Measurements from ENCODE around the gene UQCR10. TPM values are rescaled to one million over a fixed set of nuclear protein-coding genes. Genes with fewer than 3 reads are reported as not detected.
A peak's percentile ranks its signal among the peaks of the same experiment; 100 is the strongest.

UQCR10 gene
- total RNA-seq, 1 donor from 2014 or later, result 48.7 TPM

- H3K79me2 ChIP-seq (ENCODE audit: low read depth), result no peaks in the 10 kb centered on the region
- Mint-ChIP-seq H3K27ac (no peak within 1 kb of the TSS), H3K36me3 (no peaks in the 10 kb centered on the region), H3K4me1 (peaks cover 10% of the 10 kb centered on the region), H3K27me3 (ENCODE audit: insufficient read depth, low read depth) (peaks cover 50% of the 10 kb centered on the region), H3K9me3 (peaks cover 2% of the 10 kb centered on the region), H3K4me3 (peak within 1 kb of the TSS; percentile 68)
- peak within 1 kb of the TSS; percentile 79 for H3K4me2 ChIP-seq
- no peaks in the 10 kb centered on the region for H3F3A ChIP-seq (ENCODE audit: low read depth)
- H3K9me3 ChIP-seq (ENCODE audit: low read depth), result no peaks in the 10 kb centered on the region
- H3K4me1 ChIP-seq, result peaks cover 3% of the 10 kb centered on the region
- H3K36me3 ChIP-seq, result no peaks in the 10 kb centered on the region
- no peak within 1 kb of the TSS for H3K9ac ChIP-seq
- TF ChIP-seq EZH2phosphoT487 (IDR thresholded peaks at IDR 0.05) (peak; percentile 37), EZH2 (IDR thresholded peaks at IDR 0.05) (peak; percentile 51), CTCF (IDR thresholded peaks at IDR 0.05) (no peak)
- H2AFZ ChIP-seq (replicated peaks), result no peak within 1 kb of the TSS
- peaks cover 66% of the 10 kb centered on the region for H3K27me3 ChIP-seq
- DNase-seq (ENCODE audit: low spot score), result peak; percentile 70
- H3K27ac ChIP-seq, result no peak within 1 kb of the TSS
- peaks cover 44% of the 10 kb centered on the region for H4K20me1 ChIP-seq (ENCODE audit: low read depth)
- H3K4me3 ChIP-seq, result peak within 1 kb of the TSS; percentile 39
These were observed 47.1 kb upstream of the UQCR10 start, which contains the start of gene CABP7 for GRCh38 chr22:29719899-29720645. Gene CABP7, plus strand, starts transcription at chr22:29720003. Its CDS starts 422 bp downstream, at chr22:29720425.

DNA sequence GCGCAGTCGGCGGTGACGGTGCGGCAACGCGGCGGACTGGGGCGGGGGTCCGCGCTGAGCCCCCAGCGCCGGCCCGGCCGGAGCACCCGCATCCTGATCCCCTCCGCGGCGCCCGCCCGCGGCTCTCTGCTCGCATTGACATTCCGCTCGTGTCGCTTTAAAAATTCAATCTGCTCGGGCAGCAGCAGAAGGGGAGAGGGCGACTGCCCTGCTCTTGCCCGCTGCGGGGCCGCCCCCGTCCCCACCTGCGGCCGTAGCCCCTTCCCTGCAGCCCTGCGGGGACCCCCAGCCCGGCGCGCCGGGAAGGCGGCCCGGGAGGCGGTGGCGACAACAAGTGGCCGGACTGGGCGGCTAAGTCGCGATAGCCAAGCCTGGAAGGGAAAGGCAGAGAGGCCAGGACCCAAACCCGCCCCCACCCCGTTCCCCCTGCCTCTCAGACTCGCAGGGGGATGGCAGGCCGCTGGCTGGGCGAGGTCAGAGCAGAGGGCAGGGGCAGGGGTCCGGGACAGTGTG, 46.3 kb upstream of the UQCR10 start:
- no peak overlapping the region for H3K9ac ChIP-seq
- H3K4me2 ChIP-seq, result peak overlapping the region; percentile 79
- Mint-ChIP-seq H3K36me3 (no peaks in the 10 kb centered on the region), H3K4me1 (peaks cover 12% of the 10 kb centered on the region), H3K9me3 (peaks cover 2% of the 10 kb centered on the region), H3K27me3 (ENCODE audit: insufficient read depth, low read depth) (peaks cover 53% of the 10 kb centered on the region), H3K27ac (no peak overlapping the region), H3K4me3 (no peak overlapping the region)
- no peak overlapping the region for H3K27ac ChIP-seq
- peaks cover 3% of the 10 kb centered on the region for H3K4me1 ChIP-seq
- no peaks in the 10 kb centered on the region for H3K79me2 ChIP-seq (ENCODE audit: low read depth)
- H3K9me3 ChIP-seq (ENCODE audit: low read depth), result no peaks in the 10 kb centered on the region
- H3K36me3 ChIP-seq, result no peaks in the 10 kb centered on the region
- H3K27me3 ChIP-seq, result peaks cover 66% of the 10 kb centered on the region
- H4K20me1 ChIP-seq (ENCODE audit: low read depth), result peaks cover 42% of the 10 kb centered on the region
- no peak overlapping the region for H2AFZ ChIP-seq (replicated peaks)
- peak; percentile 40 for DNase-seq (ENCODE audit: low spot score)
- peak overlapping the region; percentile 39 for H3K4me3 ChIP-seq
- TF ChIP-seq EZH2phosphoT487 (IDR thresholded peaks at IDR 0.05) (peak; percentile 91), EZH2 (IDR thresholded peaks at IDR 0.05) (peak; percentile 98), CTCF (IDR thresholded peaks at IDR 0.05) (no peak)
- no peaks in the 10 kb centered on the region for H3F3A ChIP-seq (ENCODE audit: low read depth)

GRCh38 chr22:29722151-29722550, 45.0 kb upstream of the UQCR10 start:
- Histone ChIP-seq H2AFZ (replicated peaks) (no peak overlapping the region), H3K4me3 (no peak overlapping the region), H4K20me1 (ENCODE audit: low read depth) (peaks cover 29% of the 10 kb centered on the region), H3K27me3 (peaks cover 61% of the 10 kb centered on the region), H3K27ac (no peak overlapping the region), H3K4me2 (no peak overlapping the region), H3K9me3 (ENCODE audit: low read depth) (no peaks in the 10 kb centered on the region), H3K4me1 (peaks cover 7% of the 10 kb centered on the region), H3K36me3 (no peaks in the 10 kb centered on the region), H3K79me2 (ENCODE audit: low read depth) (no peaks in the 10 kb centered on the region), H3K9ac (no peak overlapping the region), H3F3A (ENCODE audit: low read depth) (peaks cover under 1% of the 10 kb centered on the region)
- no peak overlapping the region for H3K27ac Mint-ChIP-seq
- H3K36me3 Mint-ChIP-seq, result no peaks in the 10 kb centered on the region
- DNase-seq (ENCODE audit: low spot score), result no peak
- no peaks in the 10 kb centered on the region for H3K9me3 Mint-ChIP-seq
- peaks cover 14% of the 10 kb centered on the region for H3K4me1 Mint-ChIP-seq
- TF ChIP-seq EZH2 (IDR thresholded peaks at IDR 0.05), result no peak
- TF ChIP-seq EZH2phosphoT487 (IDR thresholded peaks at IDR 0.05), result no peak
- TF ChIP-seq CTCF (IDR thresholded peaks at IDR 0.05), result no peak
- peaks cover 40% of the 10 kb centered on the region for H3K27me3 Mint-ChIP-seq (ENCODE audit: insufficient read depth, low read depth)
- no peak overlapping the region for H3K4me3 Mint-ChIP-seq

Data from neural progenitor cell (in vitro differentiated cells).